Measurements from ENCODE around the gene DLST.

Gene DLST

DNA sequence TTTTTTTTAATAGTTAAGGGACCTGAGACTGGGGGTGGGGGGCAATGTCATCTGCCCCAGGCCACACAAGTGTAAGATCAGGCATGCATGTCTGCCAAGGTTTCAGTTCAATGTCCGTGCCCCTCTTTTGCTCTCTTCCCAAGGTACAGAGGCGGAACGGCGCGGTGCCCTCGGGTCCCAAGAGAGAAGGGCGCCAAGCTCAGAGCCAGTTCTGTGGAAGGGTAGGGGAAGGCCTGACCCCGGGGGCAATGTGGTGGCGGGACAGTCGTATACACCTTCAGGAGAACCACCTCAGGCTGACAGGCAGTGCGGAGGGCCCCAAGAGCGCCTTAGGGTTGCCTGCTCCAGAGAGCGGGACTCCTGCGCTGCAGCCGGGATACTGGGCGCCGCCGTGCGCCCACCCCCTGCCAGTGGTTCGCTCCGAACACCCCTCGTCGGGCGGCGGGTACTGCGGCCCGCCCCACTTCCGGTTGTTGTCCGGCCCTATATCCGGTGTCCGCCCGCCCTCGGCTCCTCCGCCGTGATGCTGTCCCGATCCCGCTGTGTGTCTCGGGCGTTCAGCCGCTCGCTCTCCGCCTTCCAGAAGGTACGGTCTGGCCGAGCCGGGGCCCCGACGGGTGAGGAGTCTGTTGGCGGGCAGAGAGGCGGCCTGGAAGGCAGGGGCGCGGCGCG is at the start of gene DLST:
TSS of gene DLST (plus strand) at position 486 of the 672 bp plus-strand sequence. CDS start at position 524, 38 bp downstream.
- H3K27me3 ChIP-seq = no peaks in the 10 kb centered on the region
- H3K27ac ChIP-seq = peak within 1 kb of the TSS; percentile 96
- H3K36me3 ChIP-seq = peaks cover 13% of the 10 kb centered on the region
- no peaks in the 10 kb centered on the region for H3K9me3 ChIP-seq
- H3K4me3 ChIP-seq (ENCODE audit: low read depth in 1 of 2, low read length in 1 of 2) = peak within 1 kb of the TSS; percentile 76 to 85
- TF ChIP-seq, protein P1, sequence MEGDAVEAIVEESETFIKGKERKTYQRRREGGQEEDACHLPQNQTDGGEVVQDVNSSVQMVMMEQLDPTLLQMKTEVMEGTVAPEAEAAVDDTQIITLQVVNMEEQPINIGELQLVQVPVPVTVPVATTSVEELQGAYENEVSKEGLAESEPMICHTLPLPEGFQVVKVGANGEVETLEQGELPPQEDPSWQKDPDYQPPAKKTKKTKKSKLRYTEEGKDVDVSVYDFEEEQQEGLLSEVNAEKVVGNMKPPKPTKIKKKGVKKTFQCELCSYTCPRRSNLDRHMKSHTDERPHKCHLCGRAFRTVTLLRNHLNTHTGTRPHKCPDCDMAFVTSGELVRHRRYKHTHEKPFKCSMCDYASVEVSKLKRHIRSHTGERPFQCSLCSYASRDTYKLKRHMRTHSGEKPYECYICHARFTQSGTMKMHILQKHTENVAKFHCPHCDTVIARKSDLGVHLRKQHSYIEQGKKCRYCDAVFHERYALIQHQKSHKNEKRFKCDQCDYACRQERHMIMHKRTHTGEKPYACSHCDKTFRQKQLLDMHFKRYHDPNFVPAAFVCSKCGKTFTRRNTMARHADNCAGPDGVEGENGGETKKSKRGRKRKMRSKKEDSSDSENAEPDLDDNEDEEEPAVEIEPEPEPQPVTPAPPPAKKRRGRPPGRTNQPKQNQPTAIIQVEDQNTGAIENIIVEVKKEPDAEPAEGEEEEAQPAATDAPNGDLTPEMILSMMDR (IDR thresholded peaks at IDR 0.05) = peak; percentile 17
- peaks cover 22 to 31% of the 10 kb centered on the region in 2 experiments for H3K4me1 ChIP-seq (ENCODE audit: control insufficient read depth in 1 of 2, insufficient read depth in 1 of 2, low read depth in 1 of 2, low read length in 1 of 2)

DNA sequence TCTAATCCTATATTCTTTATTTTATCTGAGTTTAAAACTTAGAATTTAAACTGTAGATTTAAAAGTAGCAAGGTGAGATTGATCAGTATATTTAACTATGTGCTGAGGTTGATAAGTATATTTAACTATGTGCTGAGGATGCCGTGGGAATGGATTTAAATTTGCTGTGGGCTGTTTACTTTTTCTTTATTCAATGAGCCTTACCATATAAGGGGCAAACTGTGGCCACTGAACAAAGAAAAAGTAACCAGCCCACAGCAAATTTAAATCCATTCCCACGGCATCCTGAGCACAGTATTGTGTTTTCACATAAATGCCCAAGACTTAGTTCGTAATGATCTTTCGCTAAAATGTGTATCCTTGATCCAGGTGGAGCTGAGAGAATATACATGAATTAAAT is 48.9 kb upstream of the DLST start:
- Histone ChIP-seq H3K36me3 (peaks cover 51% of the 10 kb centered on the region), H3K4me1 (ENCODE audit: control insufficient read depth in 1 of 2, insufficient read depth in 1 of 2, low read depth in 1 of 2, low read length in 1 of 2) (no peaks in the 10 kb centered on the region), H3K27ac (no peak overlapping the region), H3K9me3 (no peaks in the 10 kb centered on the region), H3K27me3 (no peaks in the 10 kb centered on the region), H3K4me3 (ENCODE audit: low read depth in 1 of 2, low read length in 1 of 2) (no peak overlapping the region)
- TF ChIP-seq, protein P1 (IDR thresholded peaks at IDR 0.05) = no peak

DNA sequence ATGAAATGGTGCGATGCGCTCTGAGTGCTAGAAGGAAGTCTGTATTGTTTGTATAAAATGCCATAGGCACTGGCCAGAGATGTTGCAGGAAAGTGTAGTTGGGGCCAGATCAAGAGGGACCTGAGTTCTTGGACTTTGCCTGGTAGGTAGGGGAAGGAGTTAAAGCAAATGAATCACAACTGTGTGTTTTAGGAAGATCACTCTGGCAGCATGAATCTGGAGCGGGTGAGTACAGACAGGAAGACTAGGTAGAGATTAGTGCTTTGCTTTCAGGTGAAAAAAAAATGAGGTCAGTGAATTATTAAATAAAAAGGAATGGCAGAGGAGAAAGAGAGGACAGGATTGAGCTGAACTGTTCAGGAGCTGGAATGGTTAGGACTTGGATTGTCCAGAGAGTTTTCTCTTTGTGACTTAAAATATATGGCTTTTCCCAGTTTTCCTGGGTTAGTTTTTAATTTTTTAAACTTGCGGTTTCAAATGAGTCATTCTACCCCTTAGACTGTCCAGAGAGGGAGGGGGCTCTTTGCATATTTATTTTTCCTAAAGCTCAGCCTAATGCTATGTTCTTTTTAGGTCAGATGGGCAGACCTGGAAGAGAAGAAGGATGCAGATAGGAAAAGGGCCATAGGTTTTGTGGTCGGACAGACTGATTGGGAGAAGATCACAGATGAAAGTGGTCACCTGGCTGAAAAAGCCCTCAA is 46.9 kb upstream of the DLST start:
- Histone ChIP-seq H3K27me3 (no peaks in the 10 kb centered on the region), H3K4me3 (ENCODE audit: low read depth in 1 of 2, low read length in 1 of 2) (no peak overlapping the region), H3K4me1 (ENCODE audit: control insufficient read depth in 1 of 2, insufficient read depth in 1 of 2, low read depth in 1 of 2, low read length in 1 of 2) (no peaks in the 10 kb centered on the region), H3K27ac (no peak overlapping the region), H3K36me3 (peaks cover 39% of the 10 kb centered on the region), H3K9me3 (no peaks in the 10 kb centered on the region)
- TF ChIP-seq, protein P1 (IDR thresholded peaks at IDR 0.05) = no peak

DNA sequence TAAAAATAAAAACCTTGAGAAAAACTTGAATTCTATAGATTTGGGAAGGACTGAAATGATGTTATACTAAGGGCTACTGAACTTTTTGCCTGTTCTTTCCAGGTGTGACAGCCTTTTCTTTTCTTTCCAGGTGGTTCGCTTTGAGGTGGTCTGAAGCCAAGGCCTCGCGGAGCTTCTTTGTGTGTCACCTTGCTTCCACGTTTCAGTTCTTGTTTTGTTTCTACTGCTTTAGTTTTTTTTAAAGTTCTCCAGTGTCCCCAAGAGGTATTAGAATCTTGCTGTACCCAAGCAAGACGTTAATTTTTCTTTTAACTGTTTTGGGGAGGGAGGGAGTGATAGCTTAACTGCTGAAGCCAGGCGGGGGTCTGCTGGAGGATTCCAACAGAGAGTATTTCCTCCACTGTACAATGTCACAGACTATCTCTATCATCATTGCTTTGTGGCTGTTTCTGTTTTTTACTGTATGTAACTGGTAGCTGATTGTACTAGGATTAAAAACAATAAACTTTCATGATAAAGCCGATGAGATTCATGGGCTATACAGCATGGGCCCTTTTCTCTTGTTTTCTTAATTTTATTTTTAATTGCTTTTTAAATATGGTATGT is 46.0 kb upstream of the DLST start:
- Histone ChIP-seq H3K4me1 (ENCODE audit: control insufficient read depth in 1 of 2, insufficient read depth in 1 of 2, low read depth in 1 of 2, low read length in 1 of 2) (peaks cover 0 to 1% of the 10 kb centered on the region in 2 experiments), H3K4me3 (ENCODE audit: low read depth in 1 of 2, low read length in 1 of 2) (no peak overlapping the region), H3K27me3 (no peaks in the 10 kb centered on the region), H3K27ac (no peak overlapping the region), H3K9me3 (no peaks in the 10 kb centered on the region), H3K36me3 (peaks cover 30% of the 10 kb centered on the region)
- TF ChIP-seq, protein P1 (IDR thresholded peaks at IDR 0.05) = no peak

DNA sequence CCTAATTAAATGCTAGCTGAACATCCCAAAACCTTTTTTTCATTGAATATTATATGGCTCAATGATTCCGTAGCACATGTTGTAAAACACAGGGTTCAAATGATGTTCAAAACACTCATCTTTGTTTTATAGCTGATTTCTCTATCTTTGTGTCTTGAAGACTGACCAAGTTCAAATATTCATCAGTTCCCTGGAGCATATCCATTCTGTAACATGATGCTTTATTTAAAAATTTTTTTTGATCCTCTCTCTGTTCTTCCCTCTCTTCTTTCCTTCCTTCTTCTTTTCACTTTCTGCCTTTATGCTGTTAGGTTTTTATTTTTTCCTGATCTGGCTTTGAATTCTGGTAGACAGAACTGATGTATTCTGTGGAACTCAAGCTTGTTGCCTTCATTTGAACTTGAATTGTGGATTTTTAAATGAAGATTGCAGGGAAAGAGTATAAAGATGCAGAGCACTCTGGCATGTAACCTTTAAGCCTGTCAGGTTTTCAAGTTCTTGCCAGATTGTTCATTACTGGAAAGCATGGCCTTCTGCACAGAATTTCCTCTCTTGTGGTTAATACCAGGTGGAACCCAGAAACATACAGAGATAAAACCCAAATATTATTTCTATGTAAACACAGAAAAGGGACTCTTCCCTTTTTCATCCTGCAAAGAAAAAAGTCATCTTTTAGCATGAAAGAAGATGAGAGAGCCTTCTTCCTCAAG is 45.3 kb upstream of the DLST start:
- H3K36me3 ChIP-seq = peaks cover 24% of the 10 kb centered on the region
- H3K4me1 ChIP-seq (ENCODE audit: control insufficient read depth in 1 of 2, insufficient read depth in 1 of 2, low read depth in 1 of 2, low read length in 1 of 2) = peaks cover 4 to 8% of the 10 kb centered on the region in 2 experiments
- no peaks in the 10 kb centered on the region for H3K27me3 ChIP-seq
- no peak overlapping the region for H3K4me3 ChIP-seq (ENCODE audit: low read depth in 1 of 2, low read length in 1 of 2)
- TF ChIP-seq, protein P1 (IDR thresholded peaks at IDR 0.05) = no peak
- H3K27ac ChIP-seq = no peak overlapping the region
- H3K9me3 ChIP-seq = no peaks in the 10 kb centered on the region

Data from neutrophil (primary cell).